Left cardiac atrium (tissue), 2 donors: ENCODE measurements around the gene SLC39A12. TPM values are rescaled to one million over a fixed set of nuclear protein-coding genes. Genes with fewer than 3 reads are reported as not detected.

Source experiments
- total RNA-seq, 2 donors: library from RNA; stranded (reverse); fragmentation: NEBNext Ultra II Directional; extraction: Animal tissue kit (Norgen Biotek cat#: 25700); gene quantifications; one replicate each; pipeline ENCODE4 v1.2.1, GENCODE V29; 2021
- donor health status: DM: no; HTN: yes; CAD: no; lungs with severe emphysema.
- donor health status: DM: yes; HTN: yes; CAD: no.

SLC39A12 gene
- total RNA-seq, 2 donors from 2014 or later = not detected

Other genes with a start within 250 kb of the SLC39A12 start
- under 1 TPM; 0.71 to 0.94 TPM for gene TMEM236, start 199.7 kb upstream of the SLC39A12 start, total RNA-seq
- gene MRC1, start 142.6 kb upstream of the SLC39A12 start, total RNA-seq = 10 to 100 TPM; 52.1 to 82.5 TPM
- 10 to 100 TPM; 23.7 to 34.3 TPM for gene CACNB2, start 188.5 kb downstream of the SLC39A12 start, total RNA-seq